Measurements from ENCODE around the gene MYOD1.

DNA sequence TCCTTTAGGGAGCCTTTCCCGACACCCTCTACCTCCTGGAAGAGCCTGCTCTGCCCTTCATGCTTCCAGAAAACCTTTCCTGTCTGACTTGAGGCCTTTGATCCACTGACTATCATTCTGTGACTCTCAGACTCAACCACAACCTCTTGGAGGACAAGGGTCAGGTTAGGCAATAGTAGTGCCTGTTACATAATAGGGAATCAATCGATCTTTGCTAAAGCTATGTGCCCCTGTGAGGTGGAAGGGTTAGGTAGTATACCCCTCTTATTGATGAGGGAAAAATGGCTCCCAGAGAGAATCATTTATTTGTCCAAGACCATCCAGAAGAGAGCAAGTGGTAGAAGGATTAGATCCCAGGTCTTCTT is 31.4 kb downstream of the MYOD1 start:
- TF ChIP-seq, protein P1, sequence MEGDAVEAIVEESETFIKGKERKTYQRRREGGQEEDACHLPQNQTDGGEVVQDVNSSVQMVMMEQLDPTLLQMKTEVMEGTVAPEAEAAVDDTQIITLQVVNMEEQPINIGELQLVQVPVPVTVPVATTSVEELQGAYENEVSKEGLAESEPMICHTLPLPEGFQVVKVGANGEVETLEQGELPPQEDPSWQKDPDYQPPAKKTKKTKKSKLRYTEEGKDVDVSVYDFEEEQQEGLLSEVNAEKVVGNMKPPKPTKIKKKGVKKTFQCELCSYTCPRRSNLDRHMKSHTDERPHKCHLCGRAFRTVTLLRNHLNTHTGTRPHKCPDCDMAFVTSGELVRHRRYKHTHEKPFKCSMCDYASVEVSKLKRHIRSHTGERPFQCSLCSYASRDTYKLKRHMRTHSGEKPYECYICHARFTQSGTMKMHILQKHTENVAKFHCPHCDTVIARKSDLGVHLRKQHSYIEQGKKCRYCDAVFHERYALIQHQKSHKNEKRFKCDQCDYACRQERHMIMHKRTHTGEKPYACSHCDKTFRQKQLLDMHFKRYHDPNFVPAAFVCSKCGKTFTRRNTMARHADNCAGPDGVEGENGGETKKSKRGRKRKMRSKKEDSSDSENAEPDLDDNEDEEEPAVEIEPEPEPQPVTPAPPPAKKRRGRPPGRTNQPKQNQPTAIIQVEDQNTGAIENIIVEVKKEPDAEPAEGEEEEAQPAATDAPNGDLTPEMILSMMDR (IDR thresholded peaks at IDR 0.05): no peak
- TF ChIP-seq POLR2A (IDR thresholded peaks at IDR 0.05) (no peak), POLR2AphosphoS5 (IDR thresholded peaks at IDR 0.05) (no peak)
